ENCODE results near the gene C1RL.

GRCh38 chr12:7072554-7072953, 36.5 kb downstream of the C1RL start:
- TF ChIP-seq CTCF (IDR thresholded peaks at IDR 0.05; ENCODE audit: borderline replicate concordance, extremely low read depth, low read length, poor library complexity, severe bottlenecking) (no peak), EZH2 (IDR thresholded peaks at IDR 0.05; ENCODE audit: borderline replicate concordance, low read depth, low read length, severe bottlenecking) (no peak)

Data from DND-41 (cell line).